GM21576 (cell line): ENCODE data around the gene SVOP.
"Not testable (repeated sequence)": the region's sequence is repeated elsewhere in the genome, so short reads cannot be mapped to it uniquely, and the experiment has no call there.

Experiments
- ATAC-seq: cut with Tn5 transposase; IDR thresholded peaks from one replicate; pipeline ENCODE4 v1.9.1; 2021; ENCODE audit warnings: mild to moderate bottlenecking, moderate library complexity; ENCODE audit not compliant: unreplicated experiment

SVOP gene

DNA sequence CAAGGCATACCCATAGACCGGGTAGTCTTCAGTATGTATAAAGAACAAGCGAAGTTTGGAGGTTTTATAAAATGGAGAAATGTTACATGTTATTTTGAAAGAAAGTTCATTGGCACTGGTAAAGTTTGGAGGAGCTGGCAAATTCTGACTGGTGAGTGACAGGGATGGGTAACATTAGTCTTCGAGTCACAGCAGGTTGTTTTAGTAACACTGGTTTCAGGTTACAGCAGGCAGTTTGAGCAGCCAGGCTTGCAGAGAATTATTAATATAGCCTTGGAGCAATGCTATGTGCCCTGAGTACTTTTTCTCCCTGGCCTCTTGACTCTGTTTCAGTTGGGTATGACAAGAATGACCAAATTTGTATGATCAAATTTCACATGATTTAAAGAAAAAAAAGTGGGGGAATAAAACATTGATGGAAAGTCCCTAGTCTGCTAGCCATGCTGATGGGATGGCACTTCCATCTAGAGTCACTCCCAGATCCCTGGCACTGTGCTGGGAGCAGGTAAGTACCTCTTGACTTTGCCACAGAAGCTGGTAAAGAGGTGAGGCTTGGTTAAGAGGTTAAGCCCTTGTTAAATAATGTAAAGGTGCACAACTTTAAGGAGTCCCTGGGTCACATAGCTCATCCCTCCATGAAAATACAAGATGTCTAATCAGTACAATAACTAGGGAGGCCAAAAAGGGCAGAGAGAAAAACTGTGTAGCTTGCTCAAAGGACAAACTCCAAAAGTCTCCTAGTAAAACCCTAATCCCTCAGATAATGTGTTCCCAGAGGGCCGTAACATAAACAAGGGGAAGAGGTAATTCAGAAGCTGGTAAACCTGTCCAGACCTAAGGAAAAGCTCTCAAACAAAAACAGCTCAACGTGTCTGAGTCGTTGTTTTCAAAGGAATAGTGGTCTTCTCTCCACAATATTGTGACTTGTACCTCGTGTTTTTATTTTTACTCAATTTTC is 12.7 kb upstream of the SVOP start:
- ATAC-seq = no peak

DNA sequence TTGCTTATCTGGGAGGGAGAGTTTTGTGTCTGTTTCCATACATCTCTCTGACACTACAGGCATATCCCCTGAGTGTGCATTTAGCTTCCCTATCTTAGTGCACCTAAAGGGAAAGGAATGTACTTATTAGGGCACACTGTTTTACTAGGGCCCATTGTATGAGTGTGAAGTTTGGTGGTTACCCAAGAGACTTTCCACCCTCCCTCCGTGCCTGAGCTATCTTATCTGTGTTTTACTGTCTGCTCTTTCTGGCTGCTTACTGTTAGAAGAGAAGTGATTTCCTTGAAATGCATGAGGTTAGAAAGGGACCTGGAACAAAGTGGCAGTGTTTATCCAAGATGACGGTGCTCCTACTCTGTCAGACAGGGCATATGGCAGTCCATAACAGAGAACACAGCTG is 8.5 kb upstream of the SVOP start:
- no peak for ATAC-seq

DNA sequence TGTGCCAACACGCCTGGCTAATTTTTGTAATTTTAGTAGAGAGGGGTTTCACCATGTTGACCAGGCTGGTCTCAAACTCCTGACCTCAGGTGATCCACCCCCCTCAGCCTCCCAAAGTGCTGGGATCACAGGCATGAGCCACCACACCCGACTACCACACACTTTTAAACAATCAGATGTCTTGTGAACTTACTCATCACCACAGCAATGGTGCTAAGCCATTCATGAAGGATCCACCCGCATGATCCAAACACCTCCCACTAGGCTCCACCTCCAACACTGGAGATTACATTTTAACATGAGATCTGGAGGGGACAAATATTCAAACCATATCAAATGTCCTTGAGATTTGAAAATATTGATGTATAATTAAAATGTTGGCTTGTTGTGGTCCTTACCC is 7.8 kb upstream of the SVOP start:
- not testable (repeated sequence) for ATAC-seq

DNA sequence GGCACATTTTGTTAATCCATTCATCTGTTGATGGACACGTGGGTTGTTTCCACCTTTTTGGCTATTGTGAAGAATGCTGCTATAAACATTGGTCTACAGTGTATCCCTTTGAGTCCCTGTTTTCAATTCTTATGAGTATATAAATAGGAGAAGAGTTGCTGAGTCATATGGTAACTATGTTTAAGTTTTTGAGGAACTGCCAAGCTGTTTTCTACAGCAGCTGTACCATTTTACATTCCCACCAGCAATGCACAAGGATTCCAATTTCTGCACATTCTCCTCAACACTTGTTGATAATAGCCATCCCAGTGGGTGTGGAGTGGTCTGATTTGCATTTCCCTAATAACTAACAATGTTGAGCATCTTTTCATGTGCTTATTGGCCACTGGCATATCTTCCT is 6.9 kb upstream of the SVOP start:
- no peak for ATAC-seq

DNA sequence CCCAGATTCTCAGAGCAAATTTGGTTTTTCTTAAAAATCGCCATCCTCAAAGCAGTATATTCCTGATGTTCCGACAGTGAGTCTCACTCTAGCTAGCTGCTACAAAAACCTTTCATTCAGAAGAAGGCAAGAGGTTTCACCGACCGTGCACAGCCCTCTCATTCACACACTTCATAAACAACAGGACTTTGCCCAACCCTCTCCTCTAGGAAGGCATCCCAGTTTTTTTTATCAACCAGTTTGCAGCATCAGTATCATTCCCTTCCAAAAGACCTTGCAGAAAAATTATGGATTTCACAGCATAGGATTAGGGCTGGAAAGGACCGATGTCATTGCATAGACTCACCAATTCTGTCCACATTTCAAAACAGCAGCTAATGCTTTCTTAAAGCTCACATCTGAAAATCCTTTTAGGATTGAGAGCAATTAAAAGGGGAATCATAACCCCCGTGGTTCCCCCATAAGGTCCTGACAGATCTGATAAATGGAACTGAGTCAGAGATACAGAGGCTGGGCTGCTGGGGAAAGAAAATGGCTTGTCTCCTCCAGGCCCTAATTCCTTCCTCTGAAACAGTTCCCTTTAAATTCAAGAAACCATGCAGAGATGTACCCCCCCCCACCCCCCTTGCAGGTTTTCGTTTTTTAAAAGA is 597 bp downstream of the SVOP start:
- no peak for ATAC-seq

DNA sequence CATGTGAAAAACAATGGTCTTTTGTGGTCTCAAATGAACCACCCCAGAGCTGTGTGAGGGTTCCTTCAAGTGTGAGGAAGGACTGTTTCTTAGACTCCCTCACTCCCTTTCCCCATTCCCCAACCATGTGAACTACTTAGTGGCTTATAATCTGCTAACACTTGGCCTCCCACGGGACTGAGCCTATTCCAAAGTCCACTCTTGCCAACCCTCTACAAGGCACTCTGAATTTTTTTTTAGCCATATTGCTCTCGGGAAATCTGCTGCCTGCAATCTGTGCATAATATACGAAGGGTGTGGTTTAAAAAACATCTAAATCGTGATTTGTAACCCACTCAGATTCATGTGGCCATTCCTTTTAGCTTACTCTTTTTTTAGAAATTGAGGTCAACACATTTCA is 2.6 kb downstream of the SVOP start:
- ATAC-seq = no peak

DNA sequence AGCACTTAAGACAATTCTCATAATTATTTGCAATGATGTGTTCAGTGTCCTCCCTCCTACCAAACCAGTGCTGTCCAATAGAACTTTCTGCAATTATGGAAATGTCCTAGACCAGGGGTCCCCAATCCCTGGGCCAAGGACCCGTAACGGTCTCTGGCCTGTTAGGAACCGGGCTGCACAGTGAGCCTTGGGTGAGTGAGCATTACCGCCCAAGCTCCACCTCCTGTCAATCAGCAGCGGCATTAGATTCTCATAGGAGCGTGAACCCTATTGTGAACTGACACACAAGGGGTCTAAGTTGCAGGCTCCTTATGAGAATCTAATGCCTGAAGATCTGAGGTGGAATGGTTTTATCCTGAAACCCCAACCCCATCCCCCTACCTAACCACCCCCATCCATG is 3.9 kb downstream of the SVOP start:
- no peak for ATAC-seq

DNA sequence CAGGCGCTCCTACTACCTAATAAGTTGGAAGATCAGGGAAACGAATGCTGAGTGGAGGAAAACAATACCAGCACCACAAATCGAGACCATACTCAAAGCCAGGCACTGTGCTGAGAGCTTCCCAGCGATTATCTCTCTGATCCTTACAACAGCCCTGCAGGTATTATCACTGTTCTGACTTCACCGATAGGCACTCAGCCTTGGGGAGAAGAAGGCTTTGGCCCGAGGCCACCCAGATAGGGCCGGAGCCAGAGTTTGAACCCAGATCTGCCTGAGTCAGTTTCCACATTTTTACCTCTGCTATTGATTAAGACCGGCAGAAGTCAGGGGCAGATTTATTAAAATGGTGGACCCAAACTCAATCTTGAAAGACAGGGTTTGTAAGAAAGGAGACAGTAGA is 4.9 kb downstream of the SVOP start:
- ATAC-seq = no peak

DNA sequence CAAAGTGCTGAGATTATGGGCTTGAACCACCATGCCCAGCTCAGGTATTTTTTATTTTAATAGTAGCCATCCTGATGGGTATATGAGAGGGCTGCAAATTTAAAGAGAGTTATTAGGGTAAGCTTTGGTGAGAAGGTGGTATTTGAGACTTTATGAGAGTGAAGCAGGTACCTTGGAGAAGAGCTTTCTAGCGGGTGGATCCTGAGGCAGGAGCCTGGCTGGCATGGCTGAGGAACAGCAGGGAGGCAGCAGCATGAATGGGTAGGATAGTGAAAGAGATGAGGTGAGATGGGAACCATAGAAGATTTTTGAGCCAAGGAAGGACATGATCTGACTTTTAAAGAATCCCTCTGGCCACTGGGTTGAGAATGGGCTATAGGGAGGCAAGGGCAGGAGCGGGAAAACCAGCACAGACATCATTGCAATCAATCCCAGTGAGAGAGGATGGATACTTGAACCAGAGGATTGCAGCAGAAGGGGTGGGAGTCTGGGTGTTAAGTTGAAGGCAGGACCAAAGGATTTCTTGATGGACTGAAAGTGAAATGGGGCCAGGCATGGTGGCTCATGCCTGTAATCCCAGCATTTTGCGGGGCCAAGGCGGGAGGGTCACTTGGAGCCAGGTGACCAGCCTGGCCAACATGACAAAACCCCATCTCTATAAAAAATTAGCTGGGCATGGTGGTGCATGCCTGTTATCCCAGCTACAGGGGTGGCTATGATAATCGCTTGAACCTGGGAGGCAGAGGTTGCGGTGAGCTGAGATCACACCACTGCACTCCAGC is 5.7 kb downstream of the SVOP start:
- no peak for ATAC-seq

DNA sequence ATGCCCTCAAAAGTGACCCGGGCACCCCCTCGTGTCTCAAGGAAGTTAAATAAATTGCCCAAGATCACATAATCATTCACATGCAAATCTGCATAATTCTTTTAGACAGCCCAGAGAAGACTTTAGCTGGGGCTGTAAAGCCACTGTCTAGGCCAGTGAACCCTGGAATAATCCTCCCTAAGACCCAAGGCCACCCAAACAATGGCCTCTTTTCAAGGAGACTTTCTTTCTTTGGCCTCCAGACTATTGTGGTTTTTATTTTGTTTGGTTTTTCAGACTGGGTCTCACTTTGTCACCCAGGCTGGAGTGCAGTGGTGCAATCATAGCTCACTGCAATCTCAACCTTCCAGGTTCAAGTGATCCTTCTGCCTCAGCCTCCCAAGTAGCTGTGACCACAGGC is 10.6 kb downstream of the SVOP start:
- no peak for ATAC-seq

DNA sequence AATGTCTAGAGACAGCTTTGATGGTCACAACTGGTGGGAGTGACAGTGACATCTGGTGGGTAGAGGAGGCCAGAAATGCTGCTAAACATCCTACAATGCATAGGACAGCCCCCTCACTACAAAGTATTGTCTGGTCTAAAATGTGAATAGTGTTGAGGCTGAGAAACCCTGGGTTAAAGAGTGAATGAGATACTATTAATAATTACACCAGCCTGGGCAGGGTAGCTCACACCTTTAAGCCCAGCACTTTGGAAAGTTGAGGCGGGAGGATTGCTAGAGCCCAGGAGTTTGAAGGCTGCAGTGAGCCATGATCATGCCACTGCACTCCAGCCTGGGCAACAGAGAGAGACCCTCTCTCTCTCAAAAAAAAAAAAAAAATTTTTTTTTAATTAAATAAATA is 11.1 kb downstream of the SVOP start:
- ATAC-seq = no peak

DNA sequence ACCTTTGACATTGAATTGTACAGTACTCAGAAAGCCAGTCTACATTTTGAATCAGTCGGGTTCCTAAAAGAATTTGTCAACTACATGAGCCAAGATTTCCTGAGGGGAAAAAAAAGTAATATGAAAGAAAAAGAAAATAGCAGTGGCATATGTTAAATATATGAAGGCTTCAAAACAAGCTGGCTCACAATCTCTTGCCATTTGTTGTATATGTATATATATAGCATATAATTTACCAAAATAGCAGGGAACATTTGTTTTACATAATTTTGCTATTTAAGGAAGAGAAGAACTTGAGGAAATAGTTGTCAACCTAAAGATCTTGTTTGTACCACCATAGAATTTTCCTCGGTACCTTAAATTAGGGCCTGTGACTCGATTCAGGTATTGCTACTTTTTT is 16.9 kb downstream of the SVOP start:
- no peak for ATAC-seq

DNA sequence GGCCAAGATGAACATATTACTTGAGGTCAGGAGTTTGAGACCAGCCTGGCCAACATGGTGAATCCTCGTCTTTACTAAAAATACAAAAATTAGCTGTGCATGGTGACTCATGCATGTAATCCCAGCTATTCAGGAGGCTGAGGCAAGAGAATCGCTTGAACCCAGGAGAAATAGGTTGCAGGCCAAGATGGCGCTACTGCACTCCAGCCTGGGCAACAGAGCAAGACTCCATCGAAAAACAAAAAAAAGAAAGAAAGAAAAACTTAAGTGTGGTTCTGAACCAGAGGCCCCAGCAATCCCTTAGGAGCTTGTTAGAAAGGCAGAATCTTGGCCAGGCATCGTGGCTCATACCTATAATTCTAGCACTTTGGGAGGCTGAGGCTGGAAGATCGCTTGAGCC is 24.5 kb downstream of the SVOP start:
- no peak for ATAC-seq

DNA sequence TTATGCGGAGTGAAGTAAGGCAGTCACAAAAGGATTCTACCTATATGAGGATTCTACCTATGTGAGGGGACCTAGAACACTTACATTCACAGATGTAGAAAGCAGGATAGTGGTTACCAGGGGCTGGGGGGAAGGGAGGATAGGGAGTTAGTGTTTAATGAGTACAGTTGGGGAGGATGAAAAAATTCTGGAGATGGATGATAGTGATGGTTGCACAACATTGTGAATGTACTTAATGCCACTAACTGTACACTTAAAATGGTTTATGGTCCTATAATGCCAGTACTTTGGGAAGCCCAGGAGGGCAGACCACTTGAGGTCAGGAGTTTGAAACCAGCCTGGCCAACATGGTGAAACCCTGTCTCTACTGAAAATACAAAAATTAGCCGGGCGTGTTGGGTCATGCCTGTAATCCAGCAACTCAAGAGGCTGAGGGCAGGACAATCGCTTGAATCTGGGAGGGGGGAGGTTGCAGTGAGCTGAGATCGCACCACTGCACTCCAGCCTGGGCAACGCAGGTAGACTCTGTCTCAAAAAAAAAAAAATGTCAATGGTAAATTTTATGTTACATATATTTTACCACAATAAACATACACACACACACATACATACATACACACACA is 25.4 kb downstream of the SVOP start:
- ATAC-seq = no peak

DNA sequence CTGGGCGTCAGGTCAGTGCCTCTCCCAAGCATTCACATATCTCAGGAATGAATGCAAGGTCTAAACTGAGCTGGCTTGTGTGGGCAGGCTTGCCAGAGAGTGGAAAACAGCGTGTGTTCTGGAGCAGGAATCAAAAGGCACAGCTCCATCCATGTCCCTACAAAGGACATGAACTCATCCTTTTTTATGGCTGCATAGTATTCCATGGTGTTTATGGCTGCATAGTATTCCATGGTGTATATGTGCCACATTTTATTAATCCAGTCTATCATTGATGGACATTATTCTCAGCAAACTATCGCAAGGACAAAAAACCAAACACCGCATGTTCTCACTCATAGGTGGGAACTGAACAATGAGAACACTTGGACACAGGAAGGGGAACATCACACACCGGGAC is 30.8 kb downstream of the SVOP start:
- not testable (repeated sequence) for ATAC-seq

DNA sequence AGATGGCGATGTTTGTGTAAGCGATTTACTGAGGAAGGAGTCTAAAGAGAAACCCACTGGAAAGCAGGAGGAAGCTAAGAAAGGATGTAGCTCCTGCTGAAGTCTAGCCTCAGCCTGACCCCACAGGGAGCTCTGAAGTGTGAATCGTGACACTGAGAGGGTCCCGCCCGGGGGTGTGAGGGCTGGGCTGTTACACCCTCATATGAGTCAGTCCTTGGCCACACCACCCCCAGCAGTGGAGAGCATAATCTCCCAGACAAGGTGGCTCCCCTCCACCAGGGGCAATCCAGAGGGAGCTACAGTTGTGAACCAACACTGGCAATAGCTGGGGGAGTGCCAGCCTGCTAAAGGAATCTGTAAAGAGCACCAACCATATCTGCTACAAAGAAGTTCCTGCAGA is 31.5 kb downstream of the SVOP start:
- ATAC-seq = no peak

DNA sequence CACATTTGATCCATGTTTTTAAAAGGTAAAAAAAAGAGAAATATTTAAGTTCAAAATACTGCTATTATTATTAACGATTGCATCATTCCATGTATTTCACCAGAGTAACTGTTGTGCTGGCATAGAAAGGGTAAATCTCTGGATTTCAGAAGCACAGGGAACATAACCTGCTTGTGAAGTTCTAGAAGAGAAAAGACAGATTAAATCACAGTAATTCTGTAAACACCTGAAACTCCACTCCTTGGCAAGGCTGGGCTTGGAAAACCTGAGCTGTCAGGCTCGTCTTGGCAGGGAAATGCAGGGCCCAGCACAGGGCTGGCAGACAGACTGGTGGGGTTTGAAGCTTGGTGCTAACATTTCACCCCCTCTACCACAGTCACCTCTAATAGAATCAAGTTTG is 35.1 kb downstream of the SVOP start:
- ATAC-seq = no peak

DNA sequence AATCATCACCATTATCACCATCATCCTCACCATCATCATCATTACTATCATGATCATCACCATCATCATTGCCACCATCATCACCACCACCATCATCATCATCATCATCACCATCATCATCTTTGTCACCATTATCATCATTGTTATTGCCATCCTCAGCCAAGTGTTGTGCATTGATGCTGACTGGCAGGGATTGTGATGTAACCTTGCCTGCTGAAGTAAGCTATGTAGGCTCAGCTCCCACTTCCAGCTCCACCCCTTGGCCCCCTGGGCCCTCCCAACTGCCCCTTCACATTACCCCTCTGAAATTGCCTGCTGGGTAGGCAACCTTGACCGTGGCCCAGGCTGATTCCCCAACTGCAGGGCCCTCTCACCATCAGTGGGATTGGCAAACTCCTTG is 37.6 kb downstream of the SVOP start:
- ATAC-seq = no peak

DNA sequence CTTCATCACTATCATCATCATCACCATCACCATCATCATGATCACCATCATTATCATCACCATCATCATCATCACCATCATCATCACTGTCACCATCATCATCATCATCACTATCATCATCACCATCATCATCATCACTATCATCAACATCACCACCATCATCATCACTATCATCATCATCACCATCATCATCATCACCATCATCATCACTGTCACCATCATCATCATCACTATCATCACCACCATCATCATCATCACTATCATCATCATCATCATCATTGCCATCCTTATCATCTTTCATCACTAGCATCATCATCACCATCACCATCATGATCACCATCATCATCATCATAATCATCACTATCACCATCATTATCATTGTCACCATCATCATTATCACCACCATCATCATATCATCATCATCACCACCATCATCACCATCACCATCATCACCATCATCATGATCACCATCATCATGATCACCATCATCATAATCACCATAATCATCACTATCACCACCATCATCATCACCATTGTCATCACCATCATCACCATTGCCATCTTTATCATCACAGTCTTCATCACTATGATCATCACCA is 38.1 kb downstream of the SVOP start:
- ATAC-seq = no peak

DNA sequence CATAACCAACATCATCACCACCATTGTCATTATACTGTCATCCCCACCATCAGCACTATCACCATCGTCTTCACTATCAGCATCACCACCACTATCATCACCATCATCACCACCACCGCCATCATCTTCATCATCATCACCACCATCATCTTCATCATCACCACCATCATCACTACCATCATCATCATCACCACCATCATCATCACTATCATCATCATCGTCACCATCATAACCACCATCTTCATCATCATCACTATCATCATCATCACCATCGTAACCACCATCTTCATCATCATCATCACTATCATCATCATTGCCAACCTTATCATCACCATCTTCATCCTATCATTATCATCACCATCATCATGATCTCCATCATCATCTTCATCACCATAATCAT is 39.0 kb downstream of the SVOP start:
- ATAC-seq = no peak
